GM19099 (cell line): ENCODE data around the gene AMBRA1.

Experiments
- POLR2A ChIP-seq: IDR thresholded peaks from 3 replicates; pipeline ENCODE4 v1.6.1; 2011; ENCODE audit warnings: low read depth; ENCODE audit not compliant: insufficient read length; ENCODE audit errors: extremely low read depth

The AMBRA1 gene

DNA sequence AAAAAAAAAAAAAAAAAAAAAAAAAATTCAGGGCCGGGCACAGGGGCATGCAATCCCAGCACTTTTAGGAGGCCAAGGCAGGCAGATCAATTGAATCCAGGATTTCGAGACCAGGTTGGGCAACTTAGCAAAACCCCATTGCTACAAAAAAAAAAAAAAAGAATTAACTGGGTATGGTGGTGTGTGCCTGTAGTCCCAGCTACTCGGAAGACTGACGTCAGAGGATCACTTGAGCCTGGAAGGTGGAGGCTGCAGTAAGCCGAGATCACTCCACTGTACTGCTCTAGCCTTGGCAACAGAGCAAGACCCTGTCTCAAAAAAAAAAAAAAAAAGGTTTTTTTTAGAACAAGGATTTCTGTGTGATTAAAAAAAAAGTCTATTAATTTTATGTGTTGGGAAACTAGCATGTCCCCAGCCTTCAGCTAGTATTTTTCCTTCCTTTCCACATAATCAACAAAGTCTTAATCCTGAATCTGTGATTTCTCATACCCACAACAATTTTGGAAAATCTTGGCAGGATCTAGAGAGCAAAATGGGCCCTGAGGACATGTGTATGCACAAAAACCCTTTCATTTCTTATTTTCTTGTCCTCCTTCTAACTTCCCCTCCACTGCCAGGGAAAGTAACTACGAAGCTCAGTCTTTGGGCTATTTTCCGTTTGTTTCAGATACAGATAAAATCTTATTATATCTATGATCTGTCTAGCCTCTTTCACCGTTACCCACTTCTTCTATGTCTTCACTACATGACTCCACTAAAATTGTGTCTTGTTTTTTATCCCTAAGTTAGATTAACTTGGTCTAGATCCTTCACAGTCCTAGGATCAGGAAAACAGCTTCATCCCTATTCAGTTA, 5.7 kb upstream of the AMBRA1 start:
- no peak for TF ChIP-seq POLR2A

DNA sequence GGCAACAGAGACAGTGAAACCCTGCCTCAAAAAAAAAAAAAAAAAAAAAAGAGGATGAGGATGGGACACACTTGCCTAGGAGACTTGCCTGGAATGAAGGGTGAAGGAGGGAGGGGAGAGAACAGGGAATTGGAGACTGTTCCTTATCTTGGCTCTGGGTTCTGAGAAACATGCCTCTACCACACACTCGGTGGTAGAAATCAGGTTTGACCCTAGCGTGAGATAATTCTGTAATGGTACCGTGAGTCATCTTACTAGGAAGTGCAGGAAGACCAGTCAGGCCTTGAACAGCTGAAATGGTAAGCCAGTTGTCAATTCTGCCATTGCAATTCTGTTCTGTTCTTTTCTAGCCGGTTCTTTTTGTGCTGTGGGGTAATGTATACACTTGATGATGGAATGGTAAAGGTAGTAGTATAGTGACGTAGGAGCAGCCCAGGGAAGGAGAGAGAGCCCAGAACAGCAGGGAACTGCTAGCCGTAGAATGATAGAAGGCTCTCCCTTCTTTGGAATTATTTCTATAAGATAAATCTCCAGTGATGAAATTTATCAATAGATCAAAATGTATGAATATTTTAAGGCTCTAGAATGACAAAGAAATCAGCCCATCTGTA, 3.9 kb upstream of the AMBRA1 start:
- no peak for TF ChIP-seq POLR2A

- TF ChIP-seq POLR2A = no peak
Observed at GRCh38 chr11:46597155-46597554, 3.3 kb upstream of the AMBRA1 start.

DNA sequence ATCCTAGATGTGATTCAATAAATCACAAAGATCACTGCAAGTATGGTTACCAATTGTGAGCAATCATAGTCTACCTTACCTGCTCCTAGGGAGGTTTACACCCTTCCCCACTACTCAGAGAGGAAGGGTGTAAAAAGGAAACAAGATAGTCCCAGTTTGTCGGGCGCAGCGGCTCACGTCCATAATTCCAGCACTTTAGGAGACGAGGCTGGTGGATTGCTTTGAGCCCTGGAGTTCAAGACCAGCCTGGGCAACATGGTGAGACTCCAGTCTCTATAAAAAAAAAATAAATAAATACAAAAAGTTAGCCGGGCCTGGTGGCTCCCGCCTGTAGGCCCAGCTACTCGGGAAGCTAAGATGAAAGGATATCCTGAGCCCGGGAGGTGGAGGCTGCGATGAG, 962 bp upstream of the AMBRA1 start:
- no peak for TF ChIP-seq POLR2A

GRCh38 chr11:46594374-46594700, 514 bp upstream of the AMBRA1 start:
- TF ChIP-seq POLR2A = no peak

GRCh38 chr11:46590740-46591605, 2.9 kb downstream of the AMBRA1 start:
- no peak for TF ChIP-seq POLR2A

GRCh38 chr11:46588915-46589314, 4.9 kb downstream of the AMBRA1 start:
- TF ChIP-seq POLR2A = no peak

DNA sequence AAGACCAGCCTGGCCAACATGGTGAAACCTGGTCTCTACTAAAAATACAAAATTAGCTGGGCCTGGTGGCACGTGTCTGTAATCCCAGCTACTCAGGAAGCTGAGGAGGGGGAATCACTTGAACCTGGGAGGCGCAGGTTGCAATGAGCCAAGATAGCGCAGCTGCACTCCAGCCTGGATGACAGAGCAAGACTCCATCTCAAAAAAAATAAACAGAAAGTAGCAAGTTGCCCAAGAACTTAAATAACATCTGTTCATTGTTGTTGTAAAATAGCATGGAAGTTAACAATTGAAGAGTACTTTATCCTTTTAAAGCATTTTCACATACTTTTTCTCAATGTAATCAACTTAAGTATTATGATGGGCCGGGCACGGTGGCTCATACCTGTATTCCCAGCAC, 5.7 kb downstream of the AMBRA1 start:
- no peak for TF ChIP-seq POLR2A

- no peak for TF ChIP-seq POLR2A
Observed at GRCh38 chr11:46582588-46582987, 11.2 kb downstream of the AMBRA1 start.

GRCh38 chr11:46577058-46577457, 16.8 kb downstream of the AMBRA1 start:
- no peak for TF ChIP-seq POLR2A

DNA sequence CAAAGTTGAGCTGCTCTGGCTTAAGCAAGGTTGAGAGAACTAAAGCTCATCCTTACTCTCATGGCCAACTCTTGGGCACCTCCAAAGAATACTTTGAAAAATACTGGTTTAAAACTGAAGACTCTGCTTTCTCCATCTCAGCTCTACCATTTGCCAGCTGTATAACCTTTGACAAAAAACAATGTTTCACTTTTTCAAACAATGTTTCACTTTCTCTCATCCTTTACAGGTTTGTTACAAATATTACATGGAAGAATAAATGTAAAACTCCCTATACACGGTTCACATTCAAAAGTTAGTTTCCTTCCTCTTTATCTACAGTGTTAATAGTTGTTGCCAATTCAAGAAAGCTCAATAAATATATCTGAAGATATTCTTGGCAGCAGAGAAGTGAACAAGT, 19.2 kb downstream of the AMBRA1 start:
- TF ChIP-seq POLR2A = no peak

DNA sequence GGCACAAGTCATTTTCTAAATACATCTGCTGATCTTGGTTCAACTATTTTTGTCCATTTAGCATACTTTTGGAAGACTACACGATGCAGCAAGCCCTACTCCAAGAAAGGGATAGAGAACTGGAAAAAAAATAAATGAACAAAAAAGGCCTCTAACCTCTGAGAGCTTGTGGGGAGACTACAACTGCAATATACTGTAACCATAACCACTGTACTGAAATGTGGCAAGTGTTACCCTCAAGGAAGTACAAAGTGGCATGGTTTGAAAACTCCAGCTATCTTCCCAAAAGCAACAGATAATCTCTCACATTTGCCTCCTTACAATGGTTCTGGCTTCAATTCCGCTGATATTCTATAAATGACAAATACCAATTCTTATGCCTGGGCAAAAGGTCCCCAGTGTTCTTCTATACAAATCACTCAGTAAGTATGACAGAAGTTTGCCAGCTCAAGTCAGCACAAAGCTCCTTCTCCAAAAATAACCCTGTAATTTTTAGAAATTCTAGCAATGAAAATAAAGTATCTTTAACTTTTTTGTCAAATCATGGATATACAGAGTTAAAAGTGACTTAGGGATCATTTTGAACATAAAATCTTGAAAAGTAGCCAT, 22.9 kb downstream of the AMBRA1 start:
- no peak for TF ChIP-seq POLR2A

- no peak for TF ChIP-seq POLR2A
Observed at GRCh38 chr11:46565232-46565840, 28.5 kb downstream of the AMBRA1 start.

- TF ChIP-seq POLR2A = no peak
Observed at GRCh38 chr11:46564459-46564858, 29.4 kb downstream of the AMBRA1 start.

DNA sequence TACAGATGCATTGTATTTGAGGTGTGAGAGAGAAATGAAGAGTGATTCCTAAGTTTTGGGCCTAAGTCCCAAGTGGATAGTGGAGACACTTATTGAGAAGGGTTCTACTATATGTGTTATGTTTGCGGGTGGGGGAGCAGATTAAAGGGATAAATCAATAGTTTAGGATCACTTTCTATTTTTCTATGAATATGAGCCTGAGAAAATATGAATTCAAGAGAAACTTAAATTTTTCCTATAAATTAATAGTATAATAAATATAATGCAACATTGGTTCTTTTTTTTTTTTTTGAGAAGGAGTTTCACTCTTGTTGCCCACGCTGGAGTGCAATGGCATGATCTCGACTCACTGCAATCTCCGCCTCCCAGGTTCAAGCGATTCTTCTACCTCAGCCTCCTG, 31.3 kb downstream of the AMBRA1 start:
- no peak for TF ChIP-seq POLR2A
